Stimulated activated CD8-positive, alpha-beta memory T cell treated with anti-CD3 and anti-CD28 coated beads, Interleukin-2, amount 100 ng/mL, for 1 hour (primary cell): Measurements from ENCODE around the gene GDF10.

Experiments used
- DNase-seq, 2 donors: peaks; one replicate each; pipeline ENCODE4 v3.0.0-alpha.2; 2020; ENCODE audit warnings: low read depth in 2 of 2

GDF10 gene

DNA sequence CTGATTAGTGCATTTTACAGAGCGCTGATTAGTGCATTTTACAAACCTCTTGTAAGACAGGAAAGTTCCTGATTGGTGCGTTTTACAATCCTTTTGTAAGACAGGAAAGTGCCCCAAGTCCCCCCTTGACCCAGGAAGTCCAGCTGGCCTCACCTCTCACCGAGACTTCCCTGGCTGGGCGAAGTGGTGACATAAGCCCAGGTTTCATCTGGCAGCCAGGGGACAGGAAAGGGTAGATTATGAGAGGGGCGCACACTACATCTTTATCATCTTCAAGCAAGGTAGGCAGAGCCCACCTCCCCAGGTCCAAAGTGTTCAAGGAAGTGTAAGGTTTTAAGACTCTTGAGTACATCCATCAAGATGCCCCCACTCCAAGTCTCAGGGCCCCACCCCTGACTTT, 5.5 kb upstream of the GDF10 start:
- DNase-seq: no peak

DNA sequence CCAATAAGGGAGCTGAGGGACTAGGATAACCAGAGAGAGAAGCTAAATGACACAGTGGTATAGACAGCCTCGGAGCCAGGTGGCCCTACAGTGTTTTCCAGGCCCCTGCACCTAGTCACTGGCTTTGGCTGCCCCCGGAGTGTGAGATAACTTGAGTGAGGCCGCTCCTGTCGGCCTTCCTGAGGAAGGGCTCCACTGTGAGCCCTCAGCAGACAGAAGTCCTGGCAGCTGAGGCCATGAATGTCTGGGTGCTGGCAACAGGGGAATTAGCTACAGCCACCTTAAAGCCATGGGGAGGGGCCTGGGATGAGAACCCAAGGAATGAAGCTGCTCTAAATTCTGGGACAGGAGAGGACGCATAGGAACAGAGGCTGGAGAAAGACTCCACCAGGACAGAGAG, 4.6 kb upstream of the GDF10 start:
- DNase-seq: no peak

DNA sequence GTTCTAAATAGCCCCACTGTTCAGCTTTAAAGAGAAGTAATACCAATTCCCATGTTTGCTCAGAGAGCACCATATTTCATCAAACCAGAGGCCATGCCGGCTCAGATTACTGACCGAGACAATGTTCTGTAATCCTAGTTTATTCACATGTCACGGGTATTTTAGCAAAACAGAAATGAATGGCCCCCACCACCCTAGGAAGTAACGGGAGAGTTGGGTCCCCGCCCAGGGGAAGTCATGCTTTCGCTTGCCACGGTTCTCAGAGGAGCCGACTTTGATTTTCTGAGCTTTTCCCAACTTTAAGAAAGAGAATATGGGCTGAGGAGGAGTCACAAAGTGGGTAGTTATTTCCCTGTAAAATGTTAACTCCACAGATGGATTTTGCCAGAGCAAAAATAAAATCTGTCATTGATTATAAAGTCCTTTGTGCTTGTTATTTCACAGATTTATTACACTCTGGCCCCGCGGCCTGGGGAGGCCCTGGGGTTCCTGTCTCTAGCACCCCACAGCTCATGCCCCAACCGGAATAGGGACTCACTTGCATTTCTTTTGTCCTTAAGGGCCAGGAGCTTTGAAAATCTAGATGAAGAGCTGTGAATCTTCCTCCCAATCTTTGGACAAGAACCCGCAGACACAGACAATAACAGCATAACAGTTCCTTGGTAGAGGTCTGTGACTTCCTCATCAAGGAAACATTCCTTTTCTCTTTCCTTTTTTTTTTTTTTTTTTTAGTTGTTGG, 3.7 kb upstream of the GDF10 start:
- DNase-seq: no peak

DNA sequence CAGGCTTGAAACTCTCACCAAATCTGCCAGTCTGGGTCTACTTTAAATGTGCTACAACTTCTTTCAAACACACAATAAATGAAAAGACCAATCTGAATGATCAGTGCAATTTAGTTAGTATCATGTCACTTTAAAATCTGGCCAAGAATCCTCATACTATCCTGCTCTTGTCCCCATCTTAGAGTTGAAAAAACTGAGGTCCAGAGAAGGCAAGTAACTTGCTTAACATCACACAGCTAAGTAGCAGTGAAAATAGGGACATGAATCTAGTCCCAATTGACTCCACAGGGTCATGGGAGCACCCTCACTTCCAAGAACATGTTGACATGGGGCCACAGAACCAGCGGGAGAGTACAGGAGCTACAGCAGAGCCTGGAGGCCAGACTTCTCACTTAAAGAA, 3.1 kb upstream of the GDF10 start:
- DNase-seq: no peak

DNA sequence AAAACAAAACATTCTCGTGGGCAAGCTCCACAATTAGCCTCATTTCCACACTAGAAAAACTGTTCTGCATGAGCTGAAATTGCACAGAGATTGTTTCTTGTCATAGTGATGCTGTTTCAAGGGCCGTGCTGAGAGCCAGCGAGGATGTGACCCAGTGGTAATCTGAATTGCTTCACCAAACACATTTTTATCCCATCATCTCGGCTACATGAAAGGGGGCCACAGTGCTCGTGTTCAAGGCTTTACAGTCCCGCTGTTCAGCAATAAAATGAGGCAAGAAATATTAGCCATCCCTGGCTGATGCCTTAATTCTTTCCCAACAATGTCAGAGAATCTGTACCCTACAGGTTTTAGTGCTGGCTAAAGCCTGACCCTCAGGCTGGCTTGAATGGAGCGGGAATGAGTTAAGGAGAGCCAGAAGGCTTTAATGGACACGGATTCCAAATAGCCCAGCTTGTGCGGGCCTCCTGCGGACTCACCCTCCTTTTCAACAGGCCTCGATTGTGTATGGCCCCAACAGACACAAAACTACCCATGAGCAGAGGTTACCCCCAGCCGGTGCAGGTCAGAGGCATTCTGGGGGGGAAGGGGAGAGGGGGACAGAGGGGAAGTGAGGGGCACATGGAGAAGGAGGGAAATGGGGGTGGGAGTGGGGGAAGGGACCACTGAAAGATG, 2.0 kb upstream of the GDF10 start:
- no peak for DNase-seq

DNA sequence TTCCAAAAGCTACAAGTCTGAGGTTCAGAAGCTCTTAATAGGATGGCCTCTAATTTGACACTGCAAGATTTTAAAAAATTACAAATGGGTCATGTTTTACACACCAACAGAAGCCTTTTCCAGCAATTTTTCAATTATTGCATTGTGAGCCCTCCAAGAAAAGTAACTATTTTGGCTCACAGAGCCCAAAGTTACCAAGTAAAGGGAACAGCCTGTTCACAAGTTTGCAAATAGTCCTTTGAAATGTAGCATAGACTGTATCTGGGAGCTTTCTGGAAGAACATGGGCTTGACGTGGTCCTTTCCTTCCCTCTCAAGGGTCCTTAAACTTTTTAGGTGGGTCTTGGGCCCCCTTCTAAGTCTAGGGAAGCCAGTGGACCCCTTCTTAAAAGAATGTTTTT, 1.3 kb upstream of the GDF10 start:
- DNase-seq: no peak

DNA sequence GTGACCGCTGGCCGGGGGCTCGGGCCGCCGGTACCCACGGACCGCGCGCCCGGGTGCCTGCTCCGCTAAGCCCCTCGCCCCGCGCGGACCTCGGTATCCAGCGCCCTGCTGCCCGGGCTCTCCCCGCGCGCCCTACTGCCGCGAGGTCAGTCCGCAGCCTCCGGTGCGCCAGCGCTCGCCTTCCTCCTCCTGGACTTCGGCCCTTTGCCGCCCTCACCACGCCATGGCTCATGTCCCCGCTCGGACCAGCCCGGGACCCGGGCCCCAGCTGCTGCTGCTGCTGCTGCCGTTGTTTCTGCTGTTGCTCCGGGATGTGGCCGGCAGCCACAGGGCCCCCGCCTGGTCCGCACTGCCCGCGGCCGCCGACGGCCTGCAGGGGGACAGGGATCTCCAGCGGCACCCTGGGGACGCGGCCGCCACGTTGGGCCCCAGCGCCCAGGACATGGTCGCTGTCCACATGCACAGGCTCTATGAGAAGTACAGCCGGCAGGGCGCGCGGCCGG, 483 bp downstream of the GDF10 start:
- no peak for DNase-seq

DNA sequence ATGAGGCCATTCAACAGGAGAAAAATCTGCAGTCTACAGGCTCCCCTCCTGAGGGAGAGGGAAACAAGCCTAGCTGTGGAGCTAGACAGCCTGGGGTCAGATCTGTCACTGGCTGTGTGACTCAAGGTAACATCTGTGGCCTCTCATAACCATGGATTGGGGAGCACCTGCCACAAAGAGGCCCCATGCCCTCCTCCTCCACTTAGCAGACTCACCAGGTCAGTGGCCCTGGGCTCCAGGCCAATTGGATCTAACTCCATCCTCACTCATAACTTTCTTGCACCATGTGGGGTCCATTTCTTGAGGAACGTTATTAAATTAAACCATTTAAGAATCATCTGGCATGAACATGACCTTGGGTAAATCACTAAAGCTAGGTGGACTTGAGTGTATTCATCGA, 1.8 kb downstream of the GDF10 start:
- no peak for DNase-seq

DNA sequence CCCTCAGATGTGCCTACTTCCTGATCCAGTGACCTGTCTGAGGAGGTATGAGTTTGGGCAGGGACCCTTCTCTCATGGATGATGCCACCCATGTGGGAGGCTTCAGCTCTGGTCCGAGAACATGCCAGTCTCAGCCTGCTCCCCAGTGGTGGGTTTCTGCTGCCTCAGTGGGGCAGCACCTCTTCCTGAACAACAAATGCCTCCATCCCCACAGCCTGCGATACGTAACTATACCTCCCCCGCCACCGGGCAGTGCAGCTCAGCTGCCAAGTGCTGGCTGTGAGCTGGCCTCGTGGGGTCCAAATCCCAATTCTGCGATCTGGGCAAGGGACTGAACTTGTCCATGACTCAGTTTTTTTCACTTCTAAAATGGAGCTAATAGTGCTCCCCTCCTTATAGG, 3.1 kb downstream of the GDF10 start:
- no peak for DNase-seq

DNA sequence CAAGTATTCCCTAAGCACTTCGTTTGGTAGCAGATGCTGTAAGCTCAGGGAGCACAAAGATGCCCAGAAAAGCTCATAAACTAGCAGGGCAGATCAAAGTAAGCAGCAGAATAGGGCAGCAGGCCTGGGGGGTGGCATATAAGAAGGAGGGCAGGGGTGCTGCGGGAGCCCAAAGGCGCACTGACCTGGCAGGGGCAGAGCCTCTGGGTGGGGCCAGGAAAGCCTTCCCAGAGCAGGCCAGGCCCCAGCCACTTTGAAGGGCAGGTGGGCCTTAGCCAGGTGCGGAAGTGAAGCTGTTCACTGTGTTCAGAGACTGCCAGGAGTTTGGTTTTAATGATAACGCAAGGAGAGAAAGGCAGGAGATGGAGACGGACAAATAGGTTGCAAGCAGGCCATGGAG, 3.9 kb downstream of the GDF10 start:
- no peak for DNase-seq

DNA sequence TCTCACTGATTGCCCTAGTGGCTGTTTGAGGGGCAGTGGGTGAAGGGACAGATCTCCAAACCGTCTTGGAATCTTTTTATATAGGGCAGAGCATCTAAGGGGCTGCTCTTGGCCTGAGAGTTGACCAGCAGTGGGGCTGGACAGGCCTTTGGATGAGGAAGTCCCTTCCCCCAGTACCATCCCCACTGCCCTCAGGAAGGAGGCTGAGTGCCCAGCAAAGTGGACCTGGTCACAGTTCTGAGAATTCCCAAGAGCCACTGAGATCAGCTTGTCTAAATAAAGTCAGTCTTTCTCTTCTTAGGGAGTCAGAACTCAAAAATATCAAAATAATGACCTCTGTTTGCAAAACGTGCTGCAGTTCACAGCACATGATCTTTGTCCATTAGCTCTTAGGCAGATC, 5.6 kb downstream of the GDF10 start:
- DNase-seq: no peak

DNA sequence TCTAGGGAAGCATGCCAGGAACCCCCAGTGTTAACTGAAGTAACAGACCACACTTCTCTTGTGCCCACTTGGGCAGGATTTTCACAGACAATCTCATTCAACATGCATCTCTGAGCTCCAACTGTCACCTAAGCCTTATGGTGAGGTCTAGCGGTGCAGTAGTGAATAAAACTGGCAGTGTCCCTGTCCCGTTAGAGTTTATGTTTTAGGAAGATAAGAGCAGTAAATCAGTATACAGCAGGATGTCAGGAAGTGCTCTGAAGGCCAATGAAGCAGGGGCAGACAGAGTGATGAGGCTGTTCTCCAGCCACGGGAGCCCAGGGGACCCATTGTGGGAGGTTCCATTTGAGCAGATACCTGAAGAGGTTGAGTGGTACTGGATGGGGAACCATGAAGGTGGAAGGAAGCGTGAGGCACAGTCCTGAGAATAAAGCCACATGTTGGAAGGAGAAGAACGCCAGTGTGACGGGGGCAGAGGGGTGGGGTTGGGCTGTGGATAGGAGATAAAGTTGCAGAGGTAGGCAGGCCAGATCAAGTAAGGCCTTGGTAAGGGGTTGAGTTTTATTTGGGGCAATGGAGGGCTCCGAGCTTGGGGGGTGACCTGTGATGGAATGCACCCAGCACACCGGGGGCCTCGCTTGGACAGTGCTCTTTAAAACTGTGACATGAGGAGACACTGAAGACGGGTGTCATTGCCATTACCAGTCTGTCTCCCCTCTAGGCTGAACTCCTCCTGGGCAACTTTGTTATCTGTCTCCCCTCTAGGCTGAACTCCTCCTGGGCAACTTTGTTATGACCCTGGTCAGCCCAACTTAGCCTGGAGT, 6.6 kb downstream of the GDF10 start:
- DNase-seq: no peak

DNA sequence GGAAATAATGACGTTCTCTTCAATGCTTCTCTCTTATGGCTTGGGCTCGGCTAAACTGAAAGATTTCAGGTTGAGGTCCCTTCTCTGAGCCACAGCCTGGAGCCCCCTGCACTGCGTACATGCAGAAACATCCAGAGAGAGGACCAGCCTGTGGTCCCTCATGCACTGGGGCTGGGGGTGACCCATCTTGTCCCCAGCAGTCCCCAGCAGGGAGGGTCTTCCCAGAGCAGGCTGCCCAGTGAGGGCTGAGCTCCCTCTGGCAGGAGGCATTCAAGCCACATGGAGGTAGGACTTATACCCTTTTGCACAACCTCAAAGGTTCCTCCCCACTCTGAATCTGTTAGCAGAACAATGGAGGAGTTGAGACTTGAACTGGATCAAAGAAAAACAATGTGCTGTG, 7.4 kb downstream of the GDF10 start:
- no peak for DNase-seq

DNA sequence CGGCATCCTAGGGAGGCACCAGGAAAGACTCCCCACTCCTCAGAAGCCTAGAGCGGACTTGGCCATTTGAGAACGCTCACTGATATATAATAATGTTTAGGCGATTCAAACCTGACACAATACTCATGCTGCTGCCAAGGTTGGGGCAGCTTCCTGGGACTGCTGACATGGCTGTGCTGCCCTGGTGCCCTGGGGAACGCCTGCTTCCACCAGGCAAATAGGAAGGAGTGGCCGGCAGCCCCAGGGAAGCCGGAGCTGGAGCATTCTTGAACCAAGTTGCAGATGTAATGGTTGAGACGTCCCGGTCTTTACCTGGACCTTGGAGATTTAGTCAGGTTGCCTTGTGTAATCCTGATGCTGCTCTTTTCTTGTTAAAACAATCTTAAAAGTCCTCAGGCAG, 8.8 kb downstream of the GDF10 start:
- DNase-seq: no peak

DNA sequence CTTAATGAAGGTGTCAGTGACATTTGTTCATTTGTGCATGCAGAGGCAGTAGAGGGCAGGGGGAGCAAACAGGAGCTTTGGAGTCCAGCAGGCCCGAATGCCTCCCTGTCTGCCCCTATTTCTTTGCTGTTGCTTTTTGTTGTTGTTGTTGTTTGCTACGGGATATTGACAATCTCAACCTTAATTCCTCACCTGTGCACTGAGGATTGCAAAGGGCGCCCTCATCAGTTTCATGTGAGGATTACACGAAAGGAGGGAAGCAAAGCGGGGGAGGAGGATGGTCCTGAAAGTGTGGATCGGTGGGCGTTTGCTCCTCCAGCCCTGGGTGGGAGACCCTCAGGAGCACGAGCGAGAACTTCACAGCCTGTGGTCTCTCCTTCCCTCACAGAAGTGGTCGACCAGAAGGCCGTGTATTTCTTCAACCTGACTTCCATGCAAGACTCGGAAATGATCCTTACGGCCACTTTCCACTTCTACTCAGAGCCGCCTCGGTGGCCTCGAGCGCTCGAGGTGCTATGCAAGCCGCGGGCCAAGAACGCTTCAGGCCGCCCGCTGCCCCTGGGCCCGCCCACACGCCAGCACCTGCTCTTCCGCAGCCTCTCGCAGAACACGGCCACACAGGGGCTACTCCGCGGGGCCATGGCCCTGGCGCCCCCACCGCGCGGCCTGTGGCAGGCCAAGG, 9.6 kb downstream of the GDF10 start:
- DNase-seq: no peak

DNA sequence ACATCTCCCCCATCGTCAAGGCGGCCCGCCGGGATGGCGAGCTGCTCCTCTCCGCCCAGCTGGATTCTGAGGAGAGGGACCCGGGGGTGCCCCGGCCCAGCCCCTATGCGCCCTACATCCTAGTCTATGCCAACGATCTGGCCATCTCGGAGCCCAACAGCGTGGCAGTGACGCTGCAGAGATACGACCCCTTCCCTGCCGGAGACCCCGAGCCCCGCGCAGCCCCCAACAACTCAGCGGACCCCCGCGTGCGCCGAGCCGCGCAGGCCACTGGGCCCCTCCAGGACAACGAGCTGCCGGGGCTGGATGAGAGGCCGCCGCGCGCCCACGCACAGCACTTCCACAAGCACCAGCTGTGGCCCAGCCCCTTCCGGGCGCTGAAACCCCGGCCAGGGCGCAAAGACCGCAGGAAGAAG, 10.1 kb downstream of the GDF10 start:
- no peak for DNase-seq

DNA sequence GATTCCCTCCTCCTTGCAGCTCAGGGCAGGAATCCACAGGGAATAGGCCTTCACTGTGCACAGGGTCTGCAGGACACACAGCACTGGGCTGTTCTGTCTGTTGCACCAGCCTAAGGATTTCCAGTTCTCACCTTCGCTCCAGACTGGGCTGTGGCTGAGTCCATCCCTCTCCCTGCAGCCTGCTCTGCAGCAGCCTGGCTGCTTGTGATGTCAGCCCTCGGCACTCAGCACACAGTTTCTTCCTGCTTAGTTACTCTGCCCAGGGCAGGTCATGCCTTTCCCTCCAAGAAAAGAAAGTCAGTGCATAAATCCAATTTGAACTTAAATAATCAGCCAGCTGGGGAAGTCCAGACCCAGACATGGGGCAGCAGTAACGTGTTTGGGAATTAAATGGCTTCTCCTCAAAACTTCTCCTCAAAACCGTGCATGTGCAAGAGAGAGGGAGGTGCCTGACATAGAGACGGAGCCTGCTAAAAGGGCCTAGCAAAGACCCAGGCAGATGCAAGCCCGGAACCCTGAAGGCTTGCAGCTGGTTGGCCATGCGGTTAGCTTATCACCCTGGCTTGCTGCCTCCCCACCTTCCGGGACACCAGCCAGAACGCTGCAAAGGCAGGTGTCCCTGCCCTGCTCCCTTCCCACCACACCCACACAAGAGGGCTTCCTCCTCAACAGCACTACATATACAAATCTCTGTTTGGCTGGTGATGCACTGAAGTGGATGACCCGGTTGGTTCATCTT, 11.4 kb downstream of the GDF10 start:
- DNase-seq: no peak

DNA sequence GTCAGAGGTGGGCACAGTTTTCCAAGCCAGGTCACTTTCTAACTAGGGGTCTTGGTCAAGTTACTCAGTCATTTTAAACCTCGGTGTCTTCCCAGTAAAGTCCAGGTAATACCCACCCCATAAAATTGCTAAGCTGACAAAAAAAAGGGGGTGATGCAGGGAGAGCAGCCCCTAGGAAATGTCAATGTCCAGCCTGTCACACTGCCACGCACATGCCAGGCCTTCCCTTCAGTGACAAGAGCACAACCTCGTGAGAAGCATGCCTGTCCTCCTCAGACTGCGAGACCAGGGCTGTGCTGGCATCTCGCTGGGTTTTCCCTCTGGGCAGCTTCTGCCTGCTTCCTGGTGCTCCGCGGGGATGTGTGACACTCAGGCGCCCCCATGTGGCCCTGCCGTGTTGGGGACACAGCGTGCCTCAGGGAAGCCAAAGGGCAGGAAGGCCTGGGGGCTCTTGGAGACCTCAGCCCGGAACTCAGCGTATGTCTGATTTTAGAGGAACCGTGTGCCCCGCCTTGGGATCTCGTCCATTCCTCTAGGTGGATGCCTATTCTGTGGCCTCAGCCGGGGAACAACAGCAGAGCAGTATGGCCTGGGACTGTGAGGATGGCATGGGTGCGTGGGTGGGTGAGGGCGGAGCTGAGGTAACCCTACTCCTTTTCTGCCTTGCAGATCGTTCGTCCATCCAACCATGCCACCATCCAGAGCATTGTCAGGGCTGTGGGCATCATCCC, 12.1 kb downstream of the GDF10 start:
- peak; percentile 53 to 68 for DNase-seq

DNA sequence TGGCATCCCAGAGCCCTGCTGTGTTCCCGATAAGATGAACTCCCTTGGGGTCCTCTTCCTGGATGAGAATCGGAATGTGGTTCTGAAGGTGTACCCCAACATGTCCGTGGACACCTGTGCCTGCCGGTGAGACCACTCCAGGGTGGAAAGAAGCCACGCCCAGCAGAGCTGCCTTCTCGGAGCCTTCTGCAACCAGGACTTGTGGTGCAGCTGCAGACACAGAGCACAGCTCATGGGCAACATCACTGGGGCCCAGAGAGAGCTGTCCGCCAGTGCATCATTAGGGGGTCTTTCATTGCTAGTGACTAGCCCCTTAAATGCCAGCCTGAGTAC, 12.6 kb downstream of the GDF10 start:
- DNase-seq: no peak

DNA sequence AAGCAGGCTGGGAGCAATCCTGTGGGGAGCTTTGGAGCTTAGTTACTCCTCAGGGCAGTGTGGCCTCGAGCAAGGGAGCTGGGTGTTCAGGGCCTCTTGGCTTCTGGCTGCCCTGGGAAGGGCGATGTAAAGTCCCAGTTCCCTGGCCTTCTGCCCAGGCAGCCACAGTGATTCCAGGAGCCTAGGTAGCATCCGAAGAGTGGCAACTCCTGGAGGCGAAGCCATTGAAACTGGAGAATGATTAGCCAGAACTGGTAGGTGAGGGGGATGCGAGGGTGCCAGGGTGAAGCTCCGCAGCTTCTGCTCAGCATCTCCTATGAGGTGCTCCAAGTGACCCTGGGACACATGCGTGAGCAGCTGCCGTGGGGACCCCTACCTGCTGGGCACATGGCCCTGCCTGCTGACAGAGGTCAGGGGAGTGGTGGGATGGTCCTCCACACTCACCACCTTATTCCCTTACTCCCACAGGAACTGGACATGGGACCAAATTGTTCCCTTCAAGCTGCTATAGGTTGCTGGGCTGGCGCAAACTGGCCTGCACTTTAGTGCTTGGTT, 14.5 kb downstream of the GDF10 start:
- no peak for DNase-seq

DNA sequence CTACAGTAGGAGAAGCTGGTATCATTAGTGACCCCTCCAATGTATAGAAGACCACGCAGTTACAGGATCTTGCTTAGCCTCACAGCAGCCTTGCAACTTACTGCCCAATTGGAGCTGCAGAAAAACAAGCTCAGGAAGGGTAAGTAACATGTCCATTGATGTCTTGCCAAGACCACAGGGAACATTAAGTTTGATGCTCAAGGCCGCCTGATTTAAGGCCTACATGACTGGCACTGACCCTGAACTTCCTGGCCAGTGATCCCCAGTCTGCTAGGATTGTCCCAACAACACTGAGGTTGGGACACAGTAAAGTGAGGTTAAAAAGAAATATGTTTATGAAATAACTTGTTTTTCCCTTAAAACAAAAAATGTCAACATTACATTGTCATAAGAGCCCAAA, 15.4 kb downstream of the GDF10 start:
- no peak for DNase-seq
